ENCODE measurements around the gene DIAPH3.

GRCh38 chr13:60080850-60081249, 82.9 kb downstream of the DIAPH3 start:
- TF ChIP-seq ASH2L (IDR thresholded peaks at IDR 0.05; ENCODE audit: low read length) (no peak), CTCF (IDR thresholded peaks at IDR 0.05; ENCODE audit: control extremely low read depth in 1 of 3, insufficient read depth in 1 of 3, low read depth in 1 of 3, low read length in 3 of 3) (no peak), POLR2AphosphoS5 (IDR thresholded peaks at IDR 0.05; ENCODE audit: low read depth, low read length) (no peak), BCL11A (IDR thresholded peaks at IDR 0.05; ENCODE audit: low read depth in 2 of 2, low read length in 2 of 2) (no peak), TBP (IDR thresholded peaks at IDR 0.05; ENCODE audit: low read depth, low read length) (no peak), CREB1 (IDR thresholded peaks at IDR 0.05) (no peak), EGR1 (IDR thresholded peaks at IDR 0.05; ENCODE audit: borderline replicate concordance, low read depth, low read length) (no peak), CHD2 (IDR thresholded peaks at IDR 0.05; ENCODE audit: low read length) (no peak), TAF1 (IDR thresholded peaks at IDR 0.05; ENCODE audit: low read depth, low read length) (no peak), BRCA1 (IDR thresholded peaks at IDR 0.05; ENCODE audit: low read depth, low read length) (no peak), RBBP5 (IDR thresholded peaks at IDR 0.05; ENCODE audit: borderline replicate concordance, low read depth, low read length) (no peak)

All from H1 (cell line).